Fibroblast of the aortic adventitia (primary cell): ENCODE data around the gene USP20. TPM values are rescaled to one million over a fixed set of nuclear protein-coding genes. Genes with fewer than 3 reads are reported as not detected.

Experiments used
- DNase-seq: peaks from one replicate; pipeline ENCODE4 v3.0.0-alpha.2; 2010; ENCODE audit warnings: low read depth
- H3K4me3 ChIP-seq: 2 replicates; pipeline ENCODE4 v1.5.1; 2011; ENCODE audit warnings: low read depth, mild to moderate bottlenecking, control low read depth, low read length, moderate library complexity
- CTCF ChIP-seq: IDR thresholded peaks from 2 replicates; pipeline ENCODE4 v1.5.1; 2011; ENCODE audit warnings: mild to moderate bottlenecking, low read length, control low read depth, inconsistent platforms; ENCODE audit not compliant: insufficient read depth
- total RNA-seq: library from RNA; depleted of rRNA; stranded (reverse); fragments of >200 nt; gene quantifications from 2 replicates; pipeline ENCODE4 v1.2.3, GENCODE V29; 2012; ENCODE audit warnings: low replicate concordance

Gene USP20
- total RNA-seq, 1 donor = 7.5 TPM

GRCh38 chr9:129839324-129840023, 4.2 kb downstream of the USP20 start:
- no peak for TF ChIP-seq CTCF
- H3K4me3 ChIP-seq = no peak overlapping the region
- no peak for DNase-seq

GRCh38 chr9:129840034-129840433, 4.8 kb downstream of the USP20 start:
- no peak for TF ChIP-seq CTCF
- no peak for DNase-seq
- no peak overlapping the region for H3K4me3 ChIP-seq

- no peak overlapping the region for H3K4me3 ChIP-seq
- no peak for TF ChIP-seq CTCF
- DNase-seq = no peak
Observed at GRCh38 chr9:129841071-129841470, 5.8 kb downstream of the USP20 start.

- no peak for TF ChIP-seq CTCF
- no peak for DNase-seq
- no peak overlapping the region for H3K4me3 ChIP-seq
Observed at GRCh38 chr9:129845373-129845772, 10.1 kb downstream of the USP20 start.

- H3K4me3 ChIP-seq = no peak overlapping the region
- no peak for TF ChIP-seq CTCF
- DNase-seq = peak; percentile 13
Observed at GRCh38 chr9:129848712-129849441, 13.6 kb downstream of the USP20 start.

- H3K4me3 ChIP-seq = no peak overlapping the region
- no peak for TF ChIP-seq CTCF
- DNase-seq = peak; percentile 60
Observed at GRCh38 chr9:129849901-129850300, 14.6 kb downstream of the USP20 start.
